22Rv1 (cell line): ENCODE data around the gene IGFBP3.

ENCODE experiments used
- CTCF ChIP-seq: fragments of 450-650 bp; IDR thresholded peaks from 2 replicates; pipeline ENCODE4 v1.5.1; 2017; ENCODE audit warnings: mild to moderate bottlenecking
- ZFX ChIP-seq: fragments of 450-650 bp; IDR thresholded peaks from 2 replicates; pipeline ENCODE4 v1.6.1; 2017; ENCODE audit warnings: antibody characterized with exemption, borderline replicate concordance

DNA sequence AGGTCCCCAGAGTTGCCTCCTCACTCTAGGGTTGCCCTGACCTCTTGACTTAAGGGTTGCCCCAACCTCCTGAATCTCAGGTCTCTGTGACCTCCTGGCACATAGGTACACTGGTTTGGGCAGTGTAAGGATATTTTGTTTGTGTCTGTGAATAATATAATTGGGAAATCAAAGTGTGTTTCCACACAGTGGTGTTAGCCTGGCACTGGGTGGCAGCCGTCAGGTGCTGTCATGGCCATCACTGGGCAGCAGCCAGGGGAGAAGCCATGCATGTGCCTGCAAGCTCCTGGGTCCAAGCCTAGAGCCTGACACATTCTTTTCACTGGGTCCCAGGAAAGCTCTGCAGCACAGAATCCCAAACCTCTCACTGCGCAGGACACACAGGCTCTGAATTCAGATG is 44.6 kb downstream of the IGFBP3 start:
- TF ChIP-seq ZFX (no peak), CTCF (no peak)
